ENCODE results near the gene ZSWIM4. TPM values are rescaled to one million over a fixed set of nuclear protein-coding genes. Genes with fewer than 3 reads are reported as not detected.
A peak's percentile ranks its signal among the peaks of the same experiment; 100 is the strongest.
"Not testable (repeated sequence)": the region's sequence is repeated elsewhere in the genome, so short reads cannot be mapped to it uniquely, and the experiment has no call there.

ZSWIM4 gene
- total RNA-seq, 2 donors from 2014 or later: 9.7 to 14.2 TPM

DNA sequence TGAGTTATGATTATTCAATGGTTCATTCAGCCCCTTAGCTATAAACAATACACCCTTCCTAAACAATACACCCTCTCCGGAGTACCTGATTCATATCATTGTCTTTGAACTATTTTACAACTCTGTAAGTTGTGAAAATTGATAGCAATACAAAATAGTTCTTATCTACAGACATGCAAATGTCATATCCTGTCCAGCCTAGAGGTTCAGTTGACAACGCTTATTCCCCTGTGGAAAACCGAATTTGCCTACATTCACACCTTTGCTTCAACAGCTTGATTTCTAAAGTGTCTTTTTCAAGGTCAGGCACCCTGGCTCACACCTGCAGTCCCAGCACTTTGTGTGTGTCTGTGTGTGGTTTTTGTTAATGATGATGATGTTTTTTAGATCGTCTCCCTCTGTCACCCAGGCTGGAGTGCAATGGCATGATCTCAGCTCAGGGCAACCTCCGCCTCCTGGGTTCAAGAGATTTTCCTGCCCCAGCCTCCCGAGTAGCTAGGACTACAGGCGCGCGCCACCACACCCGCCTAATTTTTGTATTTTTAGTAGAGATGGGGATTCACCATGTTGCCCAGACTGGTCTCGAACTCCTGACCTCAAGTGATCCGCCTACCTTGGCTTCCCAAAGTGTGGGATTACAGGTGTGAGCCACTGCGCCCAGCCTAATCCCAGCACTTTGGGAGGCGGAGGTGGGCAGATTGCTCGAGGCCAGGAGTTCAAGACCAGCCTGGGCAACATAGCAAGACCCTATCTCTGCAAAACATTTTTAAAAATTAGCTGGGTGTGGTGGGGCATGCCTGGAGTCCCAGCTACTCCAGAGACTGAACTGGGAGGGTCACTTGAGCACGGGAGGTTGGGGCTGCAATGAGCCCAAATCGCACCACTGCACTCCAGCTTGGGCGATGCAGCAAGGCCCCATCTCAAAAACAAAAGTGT, 11.4 kb upstream of the ZSWIM4 start:
- Histone ChIP-seq H3K4me1 (replicated peaks) (no peaks in the 10 kb centered on the region), H3K9me3 (no peaks in the 10 kb centered on the region), H3K27ac (no peak overlapping the region), H3K27me3 (replicated peaks; ENCODE audit: insufficient read depth) (no peaks in the 10 kb centered on the region), H3K36me3 (peaks cover 3% of the 10 kb centered on the region in 2 donors), H3K4me3 (no peak overlapping the region)
- WGBS: 83% methylated on average over 18 of the region's 18 CpGs
- DNase-seq (ENCODE audit: low spot score): no peak
- intact Hi-C loops (cut with DNase I): loop anchor here (2.0 kb wide), 1 partner anchor 79 kb away; no protein-coding TSS in a partner anchor
- no peak for TF ChIP-seq POLR2AphosphoS5 (IDR thresholded peaks at IDR 0.05)
- TF ChIP-seq, protein P1, sequence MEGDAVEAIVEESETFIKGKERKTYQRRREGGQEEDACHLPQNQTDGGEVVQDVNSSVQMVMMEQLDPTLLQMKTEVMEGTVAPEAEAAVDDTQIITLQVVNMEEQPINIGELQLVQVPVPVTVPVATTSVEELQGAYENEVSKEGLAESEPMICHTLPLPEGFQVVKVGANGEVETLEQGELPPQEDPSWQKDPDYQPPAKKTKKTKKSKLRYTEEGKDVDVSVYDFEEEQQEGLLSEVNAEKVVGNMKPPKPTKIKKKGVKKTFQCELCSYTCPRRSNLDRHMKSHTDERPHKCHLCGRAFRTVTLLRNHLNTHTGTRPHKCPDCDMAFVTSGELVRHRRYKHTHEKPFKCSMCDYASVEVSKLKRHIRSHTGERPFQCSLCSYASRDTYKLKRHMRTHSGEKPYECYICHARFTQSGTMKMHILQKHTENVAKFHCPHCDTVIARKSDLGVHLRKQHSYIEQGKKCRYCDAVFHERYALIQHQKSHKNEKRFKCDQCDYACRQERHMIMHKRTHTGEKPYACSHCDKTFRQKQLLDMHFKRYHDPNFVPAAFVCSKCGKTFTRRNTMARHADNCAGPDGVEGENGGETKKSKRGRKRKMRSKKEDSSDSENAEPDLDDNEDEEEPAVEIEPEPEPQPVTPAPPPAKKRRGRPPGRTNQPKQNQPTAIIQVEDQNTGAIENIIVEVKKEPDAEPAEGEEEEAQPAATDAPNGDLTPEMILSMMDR (IDR thresholded peaks at IDR 0.05): no peak
- TF ChIP-seq POLR2A (IDR thresholded peaks at IDR 0.05): no peak

DNA sequence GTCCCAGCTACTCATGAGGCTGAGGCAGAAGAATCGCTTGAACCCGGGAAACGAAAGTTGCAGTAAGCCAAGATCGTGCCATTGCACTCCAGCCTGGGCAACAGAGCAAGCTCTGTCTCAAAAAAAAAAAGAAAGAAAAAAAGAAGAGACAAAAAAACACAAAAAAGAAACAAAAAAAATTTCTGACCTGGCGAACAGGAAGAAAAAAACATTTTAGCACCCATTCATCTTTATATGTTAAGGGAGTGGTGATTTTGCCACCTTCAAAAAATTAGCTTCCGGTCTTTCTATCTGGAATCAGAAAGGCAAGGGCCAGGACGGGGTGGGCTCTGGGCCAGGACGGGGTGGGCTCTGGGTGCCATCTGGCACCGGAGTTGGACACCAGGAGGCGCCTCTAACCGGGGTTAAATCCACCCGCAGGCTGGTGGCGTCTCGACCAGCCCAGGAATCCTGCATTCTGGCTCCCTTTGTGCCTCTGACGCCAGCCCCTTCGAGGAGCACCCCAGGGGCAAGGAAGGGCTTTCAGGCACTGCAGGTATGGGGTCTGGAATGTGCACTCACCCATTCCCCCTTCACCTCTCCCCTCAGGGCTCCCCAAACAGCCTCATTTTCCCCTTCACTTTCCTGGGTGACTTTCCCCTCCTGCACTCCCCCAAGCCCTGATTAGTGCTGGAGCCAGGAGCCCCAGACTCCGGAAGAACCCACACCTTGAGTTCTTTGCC, 10.4 kb upstream of the ZSWIM4 start:
- H3K27me3 ChIP-seq (replicated peaks; ENCODE audit: insufficient read depth): no peaks in the 10 kb centered on the region
- no peaks in the 10 kb centered on the region for H3K9me3 ChIP-seq
- no peaks in the 10 kb centered on the region for H3K4me1 ChIP-seq (replicated peaks)
- no peak for TF ChIP-seq POLR2A (IDR thresholded peaks at IDR 0.05)
- TF ChIP-seq POLR2AphosphoS5 (IDR thresholded peaks at IDR 0.05): peak; percentile 54
- TF ChIP-seq, protein P1 (IDR thresholded peaks at IDR 0.05): peak; percentile 52 to 87 (median 80)
- H3K27ac ChIP-seq: peak overlapping the region in 1 of 2 donors; percentile 7
- DNase-seq (ENCODE audit: low spot score): peak; percentile 75
- H3K4me3 ChIP-seq: no peak overlapping the region
- H3K36me3 ChIP-seq: no peaks in the 10 kb centered on the region
- WGBS: 18% methylated on average over 17 of the region's 17 CpGs
- intact Hi-C loops (cut with DNase I): loop anchor here (2.0 kb wide), 1 partner anchor 78 kb away; no protein-coding TSS in a partner anchor

DNA sequence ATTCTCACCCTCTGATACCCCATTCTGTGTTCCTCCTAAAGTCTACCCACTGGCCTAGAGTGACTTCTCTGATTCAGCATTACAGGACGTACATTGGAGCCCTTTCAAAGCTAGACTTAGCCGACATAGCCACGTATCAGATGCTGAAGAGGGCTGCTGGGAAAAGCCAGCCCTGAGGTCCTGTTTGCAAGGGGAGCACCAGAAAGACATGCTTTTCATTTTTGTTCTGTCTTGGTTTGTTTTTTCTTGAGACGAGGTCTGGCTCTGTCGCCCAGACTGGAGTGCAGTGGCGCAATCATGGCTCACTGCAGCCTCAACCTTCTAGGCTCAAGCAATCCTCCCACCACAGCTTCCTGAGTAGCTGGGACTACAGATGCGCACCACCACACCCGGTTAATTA, 6.3 kb upstream of the ZSWIM4 start:
- TF ChIP-seq POLR2AphosphoS5 (IDR thresholded peaks at IDR 0.05): no peak
- TF ChIP-seq, protein P1 (IDR thresholded peaks at IDR 0.05): no peak
- no peak for TF ChIP-seq POLR2A (IDR thresholded peaks at IDR 0.05)
- Histone ChIP-seq H3K4me1 (replicated peaks) (no peaks in the 10 kb centered on the region), H3K27ac (peak overlapping the region; percentile 71 to 74), H3K27me3 (replicated peaks; ENCODE audit: insufficient read depth) (no peaks in the 10 kb centered on the region), H3K9me3 (no peaks in the 10 kb centered on the region), H3K4me3 (no peak overlapping the region), H3K36me3 (no peaks in the 10 kb centered on the region)
- no peak for DNase-seq (ENCODE audit: low spot score)
- 46% methylated on average over 8 of the region's 8 CpGs for WGBS
- intact Hi-C loops (cut with DNase I): no loop called here

DNA sequence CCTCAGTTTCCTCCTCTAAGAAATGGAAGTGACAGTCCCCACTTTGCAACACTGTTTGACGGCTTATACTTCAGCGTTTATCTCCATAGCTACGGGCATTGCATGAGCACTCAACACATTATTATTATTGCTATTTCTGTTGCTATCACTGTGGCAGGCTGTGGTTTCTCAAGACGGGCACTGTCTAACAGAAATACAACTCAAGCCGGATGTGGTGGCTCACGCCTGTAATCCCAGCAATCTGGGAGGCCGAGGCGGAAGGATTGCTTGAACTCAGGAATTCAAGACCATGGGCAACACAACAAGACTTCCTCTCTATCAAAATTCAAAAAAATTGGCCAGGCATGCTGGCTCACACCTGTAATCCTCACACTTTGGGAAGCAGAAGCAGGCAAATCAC, 4.9 kb upstream of the ZSWIM4 start:
- H3K9me3 ChIP-seq: no peaks in the 10 kb centered on the region
- no peak for DNase-seq (ENCODE audit: low spot score)
- TF ChIP-seq POLR2A (IDR thresholded peaks at IDR 0.05) (no peak), POLR2AphosphoS5 (IDR thresholded peaks at IDR 0.05) (no peak)
- TF ChIP-seq, protein P1 (IDR thresholded peaks at IDR 0.05): no peak
- intact Hi-C loops (cut with DNase I): no loop called here
- H3K36me3 ChIP-seq: no peaks in the 10 kb centered on the region
- no peaks in the 10 kb centered on the region for H3K27me3 ChIP-seq (replicated peaks; ENCODE audit: insufficient read depth)
- no peaks in the 10 kb centered on the region for H3K4me1 ChIP-seq (replicated peaks)
- H3K4me3 ChIP-seq: no peak overlapping the region
- WGBS: 88% methylated on average over 8 of the region's 8 CpGs
- H3K27ac ChIP-seq: no peak overlapping the region

- 88% methylated on average over 9 of the region's 9 CpGs for WGBS
- H3K4me1 ChIP-seq (replicated peaks); H3K4me3 ChIP-seq; H3K9me3 ChIP-seq; H3K27me3 ChIP-seq (replicated peaks; ENCODE audit: insufficient read depth); intact Hi-C loops (cut with DNase I); H3K36me3 ChIP-seq; DNase-seq (ENCODE audit: low spot score); H3K27ac ChIP-seq: not testable (repeated sequence)
These were observed 1.9 kb upstream of the ZSWIM4 start for GRCh38 chr19:13793317-13793716.

Measured in prostate gland (tissue), 2 donors.